Spleen (tissue), 7 donors: ENCODE results near the gene CYP4B1.

ENCODE experiments used
- CTCF ChIP-seq, 11 experiments: fragments of 200-600 bp in 7 of 11; fragments of 450-650 bp in 4 of 11; sonication (generic) in 4 of 11; IDR thresholded peaks in 8 of 11; conservative IDR thresholded peaks in 3 of 11; 1 replicate in 7 of 11; 2 replicates in 4 of 11; pipeline versions ENCODE4 v1.4.0 to v1.8.0; 2016 to 2021; ENCODE audit warnings: antibody characterized with exemption in 11 of 11, inconsistent platforms in 4 of 11, mild to moderate bottlenecking in 1 of 11
- POLR2A ChIP-seq, 3 donors: fragments of 450-650 bp; IDR thresholded peaks; one replicate each; pipeline ENCODE4 v1.5.1; 2017; ENCODE audit warnings: antibody characterized with exemption in 3 of 3, mild to moderate bottlenecking in 1 of 3
- POLR2AphosphoS5 ChIP-seq, 3 donors: sonication (generic); formaldehyde crosslinking; IDR thresholded peaks; one replicate each; pipeline ENCODE4 v1.5.1; 2017; ENCODE audit warnings: antibody characterized with exemption in 3 of 3
- donor health status: DM: no; HTN: no; CAD: no; lungs with moderate emphysema.
- donor health status: DM: no; HTN: no; CAD: no.
- donor health status: DM: no; HTN: no; CAD: no.

GRCh38 chr1:46797696-46798470 is 963 bp upstream of the CYP4B1 start:
- TF ChIP-seq CTCF (IDR thresholded peaks at IDR 0.05 in 8 of 11, conservative IDR thresholded peaks at IDR 0.05 in 3 of 11), result no peak
- no peak for TF ChIP-seq POLR2AphosphoS5 (IDR thresholded peaks at IDR 0.05)
- no peak for TF ChIP-seq POLR2A (IDR thresholded peaks at IDR 0.05)
